Panc1 (cell line): Measurements from ENCODE around the gene CAV2. TPM values are rescaled to one million over a fixed set of nuclear protein-coding genes. Genes with fewer than 3 reads are reported as not detected.

Source experiments
- ATAC-seq: fragments of 200-7000 bp; cut with Tn5 transposase; 2 replicates; pipeline ENCODE4 v1.9.1; 2020; ENCODE audit warnings: mild to moderate bottlenecking, moderate library complexity
- BruUV-seq: library from RNA; stranded (reverse); fragments of 400-500 nt; replicated peaks from 2 replicates; lab custom pipeline; 2021; lab: Mats Ljungman, UMichigan
- CTCF ChIA-PET: fragments of 300-600 bp; sonication (Branson Sonifier 250); formaldehyde crosslinking; loops from one replicate; lab custom pipeline; 2022; ENCODE audit warnings: antibody characterized with exemption; lab: Charles Lee
- POLR2A ChIA-PET: fragments of 300-600 bp; sonication (Branson Sonifier 250); formaldehyde crosslinking; loops from one replicate; lab custom pipeline; 2022; ENCODE audit warnings: antibody characterized with exemption; lab: Charles Lee
- DNase-seq: peaks from one replicate; pipeline ENCODE4 v3.0.0-alpha.2; 2010; ENCODE audit warnings: low read depth, low spot score
- H3K27ac ChIP-seq: 2 replicates; pipeline ENCODE4 v1.5.1; 2011; ENCODE audit warnings: mild to moderate bottlenecking, low read length, inconsistent platforms
- H3K27me3 ChIP-seq: fragments of 200-500 bp; sonication (Bioruptor generic); 2 replicates; pipeline ENCODE4 v1.6.0; 2014; ENCODE audit warnings: low read length, inconsistent platforms; ENCODE audit not compliant: control insufficient read depth, insufficient read depth
- H3K36me3 ChIP-seq: fragments of 200-500 bp; sonication (Bioruptor generic); 2 replicates; pipeline ENCODE4 v1.5.1; 2014; ENCODE audit warnings: inconsistent platforms, mild to moderate bottlenecking, low read length, moderate library complexity; ENCODE audit not compliant: control insufficient read depth, insufficient read depth
- H3K4me1 ChIP-seq: 2 replicates; pipeline ENCODE4 v1.5.1; 2011; ENCODE audit warnings: inconsistent platforms, mild to moderate bottlenecking, low read length, moderate library complexity; ENCODE audit not compliant: control insufficient read depth, insufficient read depth
- H3K4me3 ChIP-seq, 2 experiments: 2 replicates each; pipeline ENCODE4 v1.5.1; 2011 to 2012; ENCODE audit warnings: low read depth in 2 of 2, low read length in 2 of 2, mild to moderate bottlenecking in 2 of 2, inconsistent platforms in 1 of 2, moderate library complexity in 1 of 2
- H3K9me3 ChIP-seq: fragments of 200-500 bp; sonication (Bioruptor generic); 2 replicates; pipeline ENCODE4 v1.5.1; 2014; ENCODE audit warnings: low read depth, mild to moderate bottlenecking, inconsistent platforms, low read length, moderate library complexity; ENCODE audit not compliant: control insufficient read depth, insufficient read depth
- POLR2AphosphoS5 ChIP-seq: IDR thresholded peaks from 2 replicates; pipeline ENCODE4 v1.6.1; 2012; ENCODE audit warnings: mild to moderate bottlenecking, low read depth, low read length, moderate library complexity
- SIN3A ChIP-seq: IDR thresholded peaks from 2 replicates; pipeline ENCODE4 v1.6.1; 2012; ENCODE audit warnings: low read depth, mild to moderate bottlenecking, low read length, moderate library complexity, borderline replicate concordance; ENCODE audit not compliant: insufficient read depth
- TCF7L2 ChIP-seq: IDR thresholded peaks from 2 replicates; pipeline ENCODE4 v1.6.1; 2011; ENCODE audit warnings: mild to moderate bottlenecking, low read depth, low read length, inconsistent platforms
- in situ Hi-C: cut with HindIII; loops from 2 replicates; pipeline ENCODE4 v1.10.0; 2016; ENCODE audit warnings: low sequenced_read_pairs, low pct_unique_long_range_greater_than_20kb
- intact Hi-C: fragments of 100-400 bp; cut with micrococcal nuclease; formaldehyde crosslinking; loops from one replicate; pipeline ENCODE4 v1.10.0; 2022; ENCODE audit not compliant: unreplicated experiment
- total RNA-seq: library from RNA; stranded (reverse); gene quantifications from one replicate; pipeline ENCODE4 v1.2.1, GENCODE V29; 2021; ENCODE audit not compliant: unreplicated experiment
- TF ChIP-seq, protein P1 (sequence below), 2 experiments: IDR thresholded peaks; 2 replicates each; pipeline ENCODE4 v1.6.1; 2011 to 2012; ENCODE audit warnings: low read depth in 2 of 2, control low read depth in 1 of 2, low read length in 1 of 2, mild to moderate bottlenecking in 1 of 2, moderate library complexity in 1 of 2; ENCODE audit not compliant: insufficient read depth in 1 of 2
- TF ChIP-seq, protein P2 (sequence below): fragments of 450-650 bp; IDR thresholded peaks from 2 replicates; pipeline ENCODE4 v1.5.1; 2017; ENCODE audit warnings: mild to moderate bottlenecking

Gene CAV2
- total RNA-seq, 1 experiment from 2014 or later: 217 TPM

DNA sequence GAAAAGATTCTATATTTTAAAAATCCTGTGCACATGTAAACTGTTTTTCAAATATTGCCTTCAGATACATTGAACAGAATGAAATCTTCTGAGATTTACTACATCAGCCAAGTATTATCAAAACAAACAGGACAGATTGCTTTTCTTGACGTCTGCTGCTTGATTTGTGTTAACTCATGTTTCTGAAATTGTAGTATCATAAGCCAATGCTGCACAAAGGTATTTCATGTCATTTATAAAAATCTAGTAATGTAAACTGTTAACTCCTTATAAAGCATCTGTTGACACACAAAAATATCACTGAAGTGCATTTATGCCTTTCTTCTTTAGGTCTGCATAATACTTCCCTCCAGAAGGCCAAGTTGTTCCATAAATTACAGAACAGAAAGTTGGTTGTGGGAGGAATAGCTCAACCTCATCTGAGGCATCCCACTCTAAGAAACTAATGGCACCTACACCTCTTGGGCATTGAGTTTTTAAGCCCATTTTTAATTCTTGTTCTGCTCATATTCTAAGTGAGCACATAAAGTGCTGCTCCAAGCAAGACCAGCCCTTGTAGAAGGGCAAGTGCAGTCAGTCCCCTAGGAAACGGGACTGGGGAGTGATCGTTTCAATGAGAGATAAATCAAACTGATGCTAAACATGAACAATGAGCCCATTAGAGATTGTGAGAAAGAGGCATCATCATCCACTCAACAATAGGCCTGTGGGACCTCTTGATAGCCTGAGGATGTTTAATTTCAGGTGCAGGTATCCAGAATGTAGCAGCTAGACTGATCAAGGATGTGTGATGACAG, 53.8 kb downstream of the CAV2 start:
- Histone ChIP-seq H3K36me3 (peaks cover 35% of the 10 kb centered on the region), H3K27ac (peak overlapping the region; percentile 18; the same call in 1 of the 2 replicates), H3K9me3 (no peaks in the 10 kb centered on the region), H3K4me1 (peaks cover 67% of the 10 kb centered on the region), H3K4me3 (no peak overlapping the region), H3K27me3 (no peaks in the 10 kb centered on the region)
- DNase-seq (no peak), ATAC-seq (no peak)
- no TSS peak for BruUV-seq
- TF ChIP-seq POLR2AphosphoS5 (no peak), TCF7L2 (no peak)
- TF ChIP-seq, protein P1, sequence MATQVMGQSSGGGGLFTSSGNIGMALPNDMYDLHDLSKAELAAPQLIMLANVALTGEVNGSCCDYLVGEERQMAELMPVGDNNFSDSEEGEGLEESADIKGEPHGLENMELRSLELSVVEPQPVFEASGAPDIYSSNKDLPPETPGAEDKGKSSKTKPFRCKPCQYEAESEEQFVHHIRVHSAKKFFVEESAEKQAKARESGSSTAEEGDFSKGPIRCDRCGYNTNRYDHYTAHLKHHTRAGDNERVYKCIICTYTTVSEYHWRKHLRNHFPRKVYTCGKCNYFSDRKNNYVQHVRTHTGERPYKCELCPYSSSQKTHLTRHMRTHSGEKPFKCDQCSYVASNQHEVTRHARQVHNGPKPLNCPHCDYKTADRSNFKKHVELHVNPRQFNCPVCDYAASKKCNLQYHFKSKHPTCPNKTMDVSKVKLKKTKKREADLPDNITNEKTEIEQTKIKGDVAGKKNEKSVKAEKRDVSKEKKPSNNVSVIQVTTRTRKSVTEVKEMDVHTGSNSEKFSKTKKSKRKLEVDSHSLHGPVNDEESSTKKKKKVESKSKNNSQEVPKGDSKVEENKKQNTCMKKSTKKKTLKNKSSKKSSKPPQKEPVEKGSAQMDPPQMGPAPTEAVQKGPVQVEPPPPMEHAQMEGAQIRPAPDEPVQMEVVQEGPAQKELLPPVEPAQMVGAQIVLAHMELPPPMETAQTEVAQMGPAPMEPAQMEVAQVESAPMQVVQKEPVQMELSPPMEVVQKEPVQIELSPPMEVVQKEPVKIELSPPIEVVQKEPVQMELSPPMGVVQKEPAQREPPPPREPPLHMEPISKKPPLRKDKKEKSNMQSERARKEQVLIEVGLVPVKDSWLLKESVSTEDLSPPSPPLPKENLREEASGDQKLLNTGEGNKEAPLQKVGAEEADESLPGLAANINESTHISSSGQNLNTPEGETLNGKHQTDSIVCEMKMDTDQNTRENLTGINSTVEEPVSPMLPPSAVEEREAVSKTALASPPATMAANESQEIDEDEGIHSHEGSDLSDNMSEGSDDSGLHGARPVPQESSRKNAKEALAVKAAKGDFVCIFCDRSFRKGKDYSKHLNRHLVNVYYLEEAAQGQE (IDR thresholded peaks at IDR 0.05; ENCODE audit: insufficient read depth in 1 of 2, low read depth in 2 of 2, low read length in 1 of 2): no peak
- intact Hi-C loops (no loop called here), in situ Hi-C loops (no loop called here)
- POLR2A ChIA-PET: no interaction called here
- CTCF ChIA-PET: no interaction called here

DNA sequence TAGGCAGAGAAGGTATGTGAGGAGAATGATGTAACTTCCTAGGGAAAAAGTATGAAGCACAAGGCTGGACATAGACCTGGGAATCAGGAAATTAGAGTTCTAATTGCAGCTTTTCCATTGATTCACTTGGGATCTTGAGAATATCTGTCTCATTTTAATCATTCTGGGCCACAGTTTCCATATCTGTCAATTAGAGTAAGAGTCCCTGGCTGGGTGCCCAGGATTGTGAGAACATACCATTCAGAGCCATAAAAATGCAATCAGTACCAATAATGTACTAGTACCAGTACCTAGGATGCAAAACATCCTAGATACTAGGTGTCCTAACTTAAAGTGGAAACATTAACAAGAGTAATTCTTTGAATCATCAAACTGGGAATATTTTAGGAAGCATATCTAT, 54.9 kb downstream of the CAV2 start:
- in situ Hi-C loops (no loop called here), intact Hi-C loops (no loop called here)
- peaks cover 32% of the 10 kb centered on the region for H3K36me3 ChIP-seq
- BruUV-seq: no TSS peak
- CTCF ChIA-PET: no interaction called here
- H3K27me3 ChIP-seq: no peaks in the 10 kb centered on the region
- H3K4me1 ChIP-seq: peaks cover 62% of the 10 kb centered on the region
- POLR2A ChIA-PET: no interaction called here
- H3K27ac ChIP-seq: peak overlapping the region; percentile 75; the same call in 1 of the 2 replicates
- H3K4me3 ChIP-seq: no peak overlapping the region
- TF ChIP-seq SIN3A: no peak
- TF ChIP-seq, protein P1 (IDR thresholded peaks at IDR 0.05; ENCODE audit: insufficient read depth in 1 of 2, low read depth in 2 of 2, low read length in 1 of 2): no peak
- TF ChIP-seq, protein P2, sequence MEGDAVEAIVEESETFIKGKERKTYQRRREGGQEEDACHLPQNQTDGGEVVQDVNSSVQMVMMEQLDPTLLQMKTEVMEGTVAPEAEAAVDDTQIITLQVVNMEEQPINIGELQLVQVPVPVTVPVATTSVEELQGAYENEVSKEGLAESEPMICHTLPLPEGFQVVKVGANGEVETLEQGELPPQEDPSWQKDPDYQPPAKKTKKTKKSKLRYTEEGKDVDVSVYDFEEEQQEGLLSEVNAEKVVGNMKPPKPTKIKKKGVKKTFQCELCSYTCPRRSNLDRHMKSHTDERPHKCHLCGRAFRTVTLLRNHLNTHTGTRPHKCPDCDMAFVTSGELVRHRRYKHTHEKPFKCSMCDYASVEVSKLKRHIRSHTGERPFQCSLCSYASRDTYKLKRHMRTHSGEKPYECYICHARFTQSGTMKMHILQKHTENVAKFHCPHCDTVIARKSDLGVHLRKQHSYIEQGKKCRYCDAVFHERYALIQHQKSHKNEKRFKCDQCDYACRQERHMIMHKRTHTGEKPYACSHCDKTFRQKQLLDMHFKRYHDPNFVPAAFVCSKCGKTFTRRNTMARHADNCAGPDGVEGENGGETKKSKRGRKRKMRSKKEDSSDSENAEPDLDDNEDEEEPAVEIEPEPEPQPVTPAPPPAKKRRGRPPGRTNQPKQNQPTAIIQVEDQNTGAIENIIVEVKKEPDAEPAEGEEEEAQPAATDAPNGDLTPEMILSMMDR: no peak
- TF ChIP-seq TCF7L2: no peak
- TF ChIP-seq POLR2AphosphoS5: no peak; the same call in 1 of the 2 replicates
- no peak for ATAC-seq
- no peaks in the 10 kb centered on the region for H3K9me3 ChIP-seq
- DNase-seq: no peak
